ENCODE results near the gene SHANK1.

- TF ChIP-seq RAD21 (IDR thresholded peaks at IDR 0.05; ENCODE audit: low read depth), result no peak
- no peak for TF ChIP-seq USF1 (IDR thresholded peaks at IDR 0.05)
- no peak for TF ChIP-seq FOXM1 (IDR thresholded peaks at IDR 0.05; ENCODE audit: borderline replicate concordance, low read depth)
- TF ChIP-seq YY1 (IDR thresholded peaks at IDR 0.05; ENCODE audit: low read depth), result no peak
- TF ChIP-seq TEAD4 (IDR thresholded peaks at IDR 0.05), result no peak
- TF ChIP-seq REST (IDR thresholded peaks at IDR 0.05; ENCODE audit: low read depth), result no peak
- TF ChIP-seq CREB1 (IDR thresholded peaks at IDR 0.05; ENCODE audit: low read depth), result no peak
- no peak for TF ChIP-seq TCF12 (IDR thresholded peaks at IDR 0.05; ENCODE audit: low read depth)
- TF ChIP-seq CEBPB (IDR thresholded peaks at IDR 0.05), result no peak
- TF ChIP-seq EP300 (IDR thresholded peaks at IDR 0.05; ENCODE audit: borderline replicate concordance), result no peak
Observed at GRCh38 chr19:50647879-50648615, 71.6 kb downstream of the SHANK1 start.

All from Ishikawa (cell line).